SK-N-SH treated with all-trans-retinoic acid at 6 μM for 48 hours (cell line): ENCODE results near the gene LHFPL2.

Experiments used
- ATAC-seq: fragments of 200-7000 bp; cut with Tn5 transposase; 3 replicates; pipeline ENCODE4 v1.9.1; 2020; ENCODE audit warnings: mild to moderate bottlenecking, moderate library complexity
- ARNTL ChIP-seq: fragments of 450-650 bp; formaldehyde crosslinking; IDR thresholded peaks from 2 replicates; pipeline ENCODE4 v1.5.0; 2020; ENCODE audit warnings: low read depth, mild to moderate bottlenecking, moderate library complexity, borderline replicate concordance
- BACH2 ChIP-seq: fragments of 250-450 bp; sonication (Bioruptor Pico); IDR thresholded peaks from 2 replicates; pipeline ENCODE4 v1.9.0; 2021; ENCODE audit warnings: mild to moderate bottlenecking, borderline replicate concordance
- CSDC2 ChIP-seq: fragments of 250-450 bp; sonication (Bioruptor Pico); IDR thresholded peaks from 2 replicates; pipeline ENCODE4 v1.5.0; 2020; ENCODE audit warnings: mild to moderate bottlenecking, moderate library complexity
- GLIS3 ChIP-seq: fragments of 250-450 bp; sonication (Bioruptor Pico); IDR thresholded peaks from 2 replicates; pipeline ENCODE4 v1.5.0; 2020; ENCODE audit warnings: mild to moderate bottlenecking, moderate library complexity
- ISL1 ChIP-seq: fragments of 250-450 bp; sonication (Bioruptor Pico); IDR thresholded peaks from 2 replicates; pipeline ENCODE4 v2.1.2; 2022; ENCODE audit warnings: mild to moderate bottlenecking, moderate library complexity
- OSR1 ChIP-seq: fragments of 250-450 bp; sonication (Bioruptor Pico); IDR thresholded peaks from 2 replicates; pipeline ENCODE4 v1.8.0; 2022; ENCODE audit warnings: moderate library complexity, mild to moderate bottlenecking, inconsistent platforms
- PPARA ChIP-seq: fragments of 250-450 bp; sonication (Bioruptor Pico); IDR thresholded peaks from 2 replicates; pipeline ENCODE4 v1.5.0; 2020; ENCODE audit warnings: mild to moderate bottlenecking, borderline replicate concordance
- RARB ChIP-seq: fragments of 250-450 bp; sonication (Bioruptor Pico); IDR thresholded peaks from 2 replicates; pipeline ENCODE4 v1.8.0; 2021; ENCODE audit warnings: mild to moderate bottlenecking, moderate library complexity
- SNAI2 ChIP-seq: fragments of 250-450 bp; sonication (Bioruptor Pico); IDR thresholded peaks from 2 replicates; pipeline ENCODE4 v1.5.0; 2020; ENCODE audit warnings: mild to moderate bottlenecking, moderate library complexity
- TCF4 ChIP-seq: fragments of 250-450 bp; sonication (Bioruptor Pico); IDR thresholded peaks from 2 replicates; pipeline ENCODE4 v1.8.0; 2021; ENCODE audit warnings: mild to moderate bottlenecking, moderate library complexity, borderline replicate concordance
- TOX ChIP-seq: fragments of 250-450 bp; sonication (Bioruptor Pico); IDR thresholded peaks from 2 replicates; pipeline ENCODE4 v1.8.0; 2021; ENCODE audit warnings: mild to moderate bottlenecking, moderate library complexity, borderline replicate concordance
- ZC3H10 ChIP-seq: fragments of 250-450 bp; sonication (Bioruptor Pico); IDR thresholded peaks from 2 replicates; pipeline ENCODE4 v1.5.1; 2021; ENCODE audit warnings: mild to moderate bottlenecking, moderate library complexity
- ZFP3 ChIP-seq: fragments of 250-450 bp; sonication (Bioruptor Pico); IDR thresholded peaks from 2 replicates; pipeline ENCODE4 v1.5.0; 2020; ENCODE audit warnings: mild to moderate bottlenecking, moderate library complexity
- ZFP30 ChIP-seq: fragments of 450-650 bp; formaldehyde crosslinking; IDR thresholded peaks from 2 replicates; pipeline ENCODE4 v1.5.0; 2022; ENCODE audit warnings: mild to moderate bottlenecking, moderate library complexity
- ZNF565 ChIP-seq: fragments of 450-650 bp; formaldehyde crosslinking; conservative IDR thresholded peaks from 2 replicates; pipeline ENCODE4 v1.5.0; 2020; ENCODE audit warnings: low read depth, mild to moderate bottlenecking, moderate library complexity
- ZNF70 ChIP-seq: fragments of 450-650 bp; formaldehyde crosslinking; IDR thresholded peaks from 2 replicates; pipeline ENCODE4 v1.5.0; 2020; ENCODE audit warnings: mild to moderate bottlenecking, moderate library complexity
- ZNF8 ChIP-seq: fragments of 450-650 bp; formaldehyde crosslinking; IDR thresholded peaks from 2 replicates; pipeline ENCODE4 v1.5.0; 2020; ENCODE audit warnings: mild to moderate bottlenecking, moderate library complexity
- TF ChIP-seq, protein P1 (sequence below): fragments of 250-450 bp; sonication (Bioruptor Pico); IDR thresholded peaks from 2 replicates; pipeline ENCODE4 v1.5.1; 2020; ENCODE audit warnings: low read depth, mild to moderate bottlenecking, moderate library complexity
- TF ChIP-seq, protein P2 (sequence below): fragments of 250-450 bp; sonication (Bioruptor Pico); IDR thresholded peaks from 2 replicates; pipeline ENCODE4 v1.5.0; 2020; ENCODE audit warnings: mild to moderate bottlenecking, moderate library complexity
- TF ChIP-seq, protein P3 (sequence below): fragments of 250-450 bp; sonication (Bioruptor Pico); IDR thresholded peaks from 2 replicates; pipeline ENCODE4 v1.8.0; 2020; ENCODE audit warnings: mild to moderate bottlenecking, moderate library complexity, borderline replicate concordance
- TF ChIP-seq, protein P4 (sequence below): fragments of 250-450 bp; sonication (Bioruptor Pico); IDR thresholded peaks from 2 replicates; pipeline ENCODE4 v1.8.0; 2021; ENCODE audit warnings: low read depth, mild to moderate bottlenecking, moderate library complexity, borderline replicate concordance
- TF ChIP-seq, protein P5 (sequence below): fragments of 250-450 bp; sonication (Bioruptor Pico); IDR thresholded peaks from 2 replicates; pipeline ENCODE4 v1.5.1; 2021; ENCODE audit warnings: mild to moderate bottlenecking, moderate library complexity

Gene LHFPL2

DNA sequence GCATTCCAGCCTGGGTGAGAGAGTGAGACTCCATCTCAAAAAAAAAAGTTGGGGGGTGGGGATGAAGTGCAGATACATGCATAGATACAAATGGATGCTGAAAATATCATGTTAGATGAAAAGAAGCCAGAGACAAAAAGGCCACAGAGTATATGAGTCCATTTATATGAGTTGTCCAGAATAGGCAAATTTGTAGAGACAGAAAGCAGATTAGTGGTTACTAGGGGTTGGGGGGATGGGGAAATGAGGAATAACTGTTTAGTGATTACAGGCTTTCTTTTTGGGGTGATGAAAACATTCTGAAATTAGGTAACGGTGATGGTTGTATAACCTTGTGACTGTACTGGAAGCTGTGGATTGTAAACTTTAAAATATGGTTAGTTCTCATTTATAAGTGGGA, 13.8 kb upstream of the LHFPL2 start:
- ATAC-seq, result no peak
- TF ChIP-seq SNAI2, result no peak
- no peak for TF ChIP-seq ZFP3 (CRISPR knock-in tag)
- no peak for TF ChIP-seq PPARA (CRISPR knock-in tag)
- no peak for TF ChIP-seq BACH2 (CRISPR knock-in tag)
- TF ChIP-seq ARNTL (CRISPR knock-in tag), result no peak

DNA sequence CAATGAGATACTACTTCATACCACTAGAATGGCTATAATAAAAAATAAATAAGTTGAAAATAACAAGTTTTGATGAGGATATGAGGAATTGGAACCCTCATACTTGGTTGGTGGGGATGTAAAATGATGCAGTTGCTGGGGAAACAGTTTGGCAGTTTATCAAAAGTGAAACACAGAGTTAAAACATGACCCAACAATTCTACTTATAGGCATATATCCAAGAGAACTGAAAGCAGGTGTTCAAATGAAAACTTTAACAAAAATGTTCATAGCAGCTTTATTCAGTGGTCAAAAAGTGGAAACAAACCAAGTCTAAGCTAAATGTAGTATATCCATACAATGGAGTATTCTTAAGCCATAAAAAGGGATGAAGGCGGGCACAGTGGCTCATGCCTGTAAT, 13.1 kb upstream of the LHFPL2 start:
- no peak for ATAC-seq
- TF ChIP-seq, protein P1, sequence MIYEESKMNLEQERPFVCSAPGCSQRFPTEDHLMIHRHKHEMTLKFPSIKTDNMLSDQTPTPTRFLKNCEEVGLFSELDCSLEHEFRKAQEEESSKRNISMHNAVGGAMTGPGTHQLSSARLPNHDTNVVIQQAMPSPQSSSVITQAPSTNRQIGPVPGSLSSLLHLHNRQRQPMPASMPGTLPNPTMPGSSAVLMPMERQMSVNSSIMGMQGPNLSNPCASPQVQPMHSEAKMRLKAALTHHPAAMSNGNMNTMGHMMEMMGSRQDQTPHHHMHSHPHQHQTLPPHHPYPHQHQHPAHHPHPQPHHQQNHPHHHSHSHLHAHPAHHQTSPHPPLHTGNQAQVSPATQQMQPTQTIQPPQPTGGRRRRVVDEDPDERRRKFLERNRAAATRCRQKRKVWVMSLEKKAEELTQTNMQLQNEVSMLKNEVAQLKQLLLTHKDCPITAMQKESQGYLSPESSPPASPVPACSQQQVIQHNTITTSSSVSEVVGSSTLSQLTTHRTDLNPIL (CRISPR knock-in tag), result no peak
- TF ChIP-seq, protein P2, sequence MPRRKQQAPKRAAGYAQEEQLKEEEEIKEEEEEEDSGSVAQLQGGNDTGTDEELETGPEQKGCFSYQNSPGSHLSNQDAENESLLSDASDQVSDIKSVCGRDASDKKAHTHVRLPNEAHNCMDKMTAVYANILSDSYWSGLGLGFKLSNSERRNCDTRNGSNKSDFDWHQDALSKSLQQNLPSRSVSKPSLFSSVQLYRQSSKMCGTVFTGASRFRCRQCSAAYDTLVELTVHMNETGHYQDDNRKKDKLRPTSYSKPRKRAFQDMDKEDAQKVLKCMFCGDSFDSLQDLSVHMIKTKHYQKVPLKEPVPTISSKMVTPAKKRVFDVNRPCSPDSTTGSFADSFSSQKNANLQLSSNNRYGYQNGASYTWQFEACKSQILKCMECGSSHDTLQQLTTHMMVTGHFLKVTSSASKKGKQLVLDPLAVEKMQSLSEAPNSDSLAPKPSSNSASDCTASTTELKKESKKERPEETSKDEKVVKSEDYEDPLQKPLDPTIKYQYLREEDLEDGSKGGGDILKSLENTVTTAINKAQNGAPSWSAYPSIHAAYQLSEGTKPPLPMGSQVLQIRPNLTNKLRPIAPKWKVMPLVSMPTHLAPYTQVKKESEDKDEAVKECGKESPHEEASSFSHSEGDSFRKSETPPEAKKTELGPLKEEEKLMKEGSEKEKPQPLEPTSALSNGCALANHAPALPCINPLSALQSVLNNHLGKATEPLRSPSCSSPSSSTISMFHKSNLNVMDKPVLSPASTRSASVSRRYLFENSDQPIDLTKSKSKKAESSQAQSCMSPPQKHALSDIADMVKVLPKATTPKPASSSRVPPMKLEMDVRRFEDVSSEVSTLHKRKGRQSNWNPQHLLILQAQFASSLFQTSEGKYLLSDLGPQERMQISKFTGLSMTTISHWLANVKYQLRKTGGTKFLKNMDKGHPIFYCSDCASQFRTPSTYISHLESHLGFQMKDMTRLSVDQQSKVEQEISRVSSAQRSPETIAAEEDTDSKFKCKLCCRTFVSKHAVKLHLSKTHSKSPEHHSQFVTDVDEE, result no peak
- TF ChIP-seq ZC3H10 (CRISPR knock-in tag) (no peak), PPARA (CRISPR knock-in tag) (no peak), ZNF565 (CRISPR knock-in tag) (no peak), RARB (no peak), ISL1 (CRISPR knock-in tag) (no peak), GLIS3 (CRISPR knock-in tag) (no peak), ZNF8 (no peak), ZNF70 (CRISPR knock-in tag) (no peak), ARNTL (CRISPR knock-in tag) (no peak), TCF4 (no peak), SNAI2 (no peak), ZFP30 (CRISPR knock-in tag) (no peak), OSR1 (no peak), BACH2 (CRISPR knock-in tag) (no peak), CSDC2 (CRISPR knock-in tag) (no peak), TOX (no peak)
- TF ChIP-seq, protein P3, sequence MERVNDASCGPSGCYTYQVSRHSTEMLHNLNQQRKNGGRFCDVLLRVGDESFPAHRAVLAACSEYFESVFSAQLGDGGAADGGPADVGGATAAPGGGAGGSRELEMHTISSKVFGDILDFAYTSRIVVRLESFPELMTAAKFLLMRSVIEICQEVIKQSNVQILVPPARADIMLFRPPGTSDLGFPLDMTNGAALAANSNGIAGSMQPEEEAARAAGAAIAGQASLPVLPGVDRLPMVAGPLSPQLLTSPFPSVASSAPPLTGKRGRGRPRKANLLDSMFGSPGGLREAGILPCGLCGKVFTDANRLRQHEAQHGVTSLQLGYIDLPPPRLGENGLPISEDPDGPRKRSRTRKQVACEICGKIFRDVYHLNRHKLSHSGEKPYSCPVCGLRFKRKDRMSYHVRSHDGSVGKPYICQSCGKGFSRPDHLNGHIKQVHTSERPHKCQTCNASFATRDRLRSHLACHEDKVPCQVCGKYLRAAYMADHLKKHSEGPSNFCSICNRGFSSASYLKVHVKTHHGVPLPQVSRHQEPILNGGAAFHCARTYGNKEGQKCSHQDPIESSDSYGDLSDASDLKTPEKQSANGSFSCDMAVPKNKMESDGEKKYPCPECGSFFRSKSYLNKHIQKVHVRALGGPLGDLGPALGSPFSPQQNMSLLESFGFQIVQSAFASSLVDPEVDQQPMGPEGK (CRISPR knock-in tag), result no peak
- TF ChIP-seq, protein P4, sequence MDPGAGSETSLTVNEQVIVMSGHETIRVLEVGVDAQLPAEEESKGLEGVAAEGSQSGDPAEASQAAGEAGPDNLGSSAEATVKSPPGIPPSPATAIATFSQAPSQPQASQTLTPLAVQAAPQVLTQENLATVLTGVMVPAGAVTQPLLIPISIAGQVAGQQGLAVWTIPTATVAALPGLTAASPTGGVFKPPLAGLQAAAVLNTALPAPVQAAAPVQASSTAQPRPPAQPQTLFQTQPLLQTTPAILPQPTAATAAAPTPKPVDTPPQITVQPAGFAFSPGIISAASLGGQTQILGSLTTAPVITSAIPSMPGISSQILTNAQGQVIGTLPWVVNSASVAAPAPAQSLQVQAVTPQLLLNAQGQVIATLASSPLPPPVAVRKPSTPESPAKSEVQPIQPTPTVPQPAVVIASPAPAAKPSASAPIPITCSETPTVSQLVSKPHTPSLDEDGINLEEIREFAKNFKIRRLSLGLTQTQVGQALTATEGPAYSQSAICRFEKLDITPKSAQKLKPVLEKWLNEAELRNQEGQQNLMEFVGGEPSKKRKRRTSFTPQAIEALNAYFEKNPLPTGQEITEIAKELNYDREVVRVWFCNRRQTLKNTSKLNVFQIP (CRISPR knock-in tag), result no peak

DNA sequence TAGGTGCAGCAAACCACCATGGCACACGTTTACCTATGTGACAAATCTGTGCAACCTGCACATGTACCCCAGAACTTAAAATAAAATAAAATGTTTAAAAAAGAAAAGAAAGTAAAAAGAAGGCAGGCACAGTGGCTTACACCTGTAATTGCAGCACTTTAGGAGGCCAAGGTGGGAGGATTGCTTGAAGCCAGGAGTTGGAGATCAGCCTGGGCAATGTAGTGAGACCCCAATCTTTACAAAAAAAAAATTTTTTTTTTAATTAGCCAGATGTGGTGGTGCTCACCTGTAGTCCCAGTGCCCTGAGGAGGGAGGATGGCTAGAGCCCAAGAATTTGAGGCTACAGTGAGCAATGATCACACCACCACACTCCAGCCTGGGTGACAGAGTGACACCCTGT, 12.5 kb upstream of the LHFPL2 start:
- ATAC-seq, result no peak
- no peak for TF ChIP-seq ISL1 (CRISPR knock-in tag)
- TF ChIP-seq TOX, result no peak
- TF ChIP-seq ARNTL (CRISPR knock-in tag), result no peak
- TF ChIP-seq ZNF565 (CRISPR knock-in tag), result no peak
- no peak for TF ChIP-seq CSDC2 (CRISPR knock-in tag)
- TF ChIP-seq GLIS3 (CRISPR knock-in tag), result no peak
- TF ChIP-seq ZNF8, result no peak
- TF ChIP-seq, protein P4 (CRISPR knock-in tag), result no peak
- no peak for TF ChIP-seq ZFP3 (CRISPR knock-in tag)
- no peak for TF ChIP-seq RARB
- no peak for TF ChIP-seq ZC3H10 (CRISPR knock-in tag)
- TF ChIP-seq, protein P5, sequence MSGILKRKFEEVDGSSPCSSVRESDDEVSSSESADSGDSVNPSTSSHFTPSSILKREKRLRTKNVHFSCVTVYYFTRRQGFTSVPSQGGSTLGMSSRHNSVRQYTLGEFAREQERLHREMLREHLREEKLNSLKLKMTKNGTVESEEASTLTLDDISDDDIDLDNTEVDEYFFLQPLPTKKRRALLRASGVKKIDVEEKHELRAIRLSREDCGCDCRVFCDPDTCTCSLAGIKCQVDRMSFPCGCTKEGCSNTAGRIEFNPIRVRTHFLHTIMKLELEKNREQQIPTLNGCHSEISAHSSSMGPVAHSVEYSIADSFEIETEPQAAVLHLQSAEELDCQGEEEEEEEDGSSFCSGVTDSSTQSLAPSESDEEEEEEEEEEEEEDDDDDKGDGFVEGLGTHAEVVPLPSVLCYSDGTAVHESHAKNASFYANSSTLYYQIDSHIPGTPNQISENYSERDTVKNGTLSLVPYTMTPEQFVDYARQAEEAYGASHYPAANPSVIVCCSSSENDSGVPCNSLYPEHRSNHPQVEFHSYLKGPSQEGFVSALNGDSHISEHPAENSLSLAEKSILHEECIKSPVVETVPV (CRISPR knock-in tag), result no peak
- TF ChIP-seq, protein P2, result no peak
- no peak for TF ChIP-seq BACH2 (CRISPR knock-in tag)
- no peak for TF ChIP-seq TCF4
- no peak for TF ChIP-seq OSR1
